Endometrium (tissue), 2 donors: ENCODE data around the gene CTXND1.

Experiments
- FAIRE-seq: peaks from 2 replicates; lab custom pipeline; 2012; peaks lifted over from hg19 to GRCh38; lab: Jason Lieb, UNC
- donor health status: control.
- donor health status: control.

The CTXND1 gene

DNA sequence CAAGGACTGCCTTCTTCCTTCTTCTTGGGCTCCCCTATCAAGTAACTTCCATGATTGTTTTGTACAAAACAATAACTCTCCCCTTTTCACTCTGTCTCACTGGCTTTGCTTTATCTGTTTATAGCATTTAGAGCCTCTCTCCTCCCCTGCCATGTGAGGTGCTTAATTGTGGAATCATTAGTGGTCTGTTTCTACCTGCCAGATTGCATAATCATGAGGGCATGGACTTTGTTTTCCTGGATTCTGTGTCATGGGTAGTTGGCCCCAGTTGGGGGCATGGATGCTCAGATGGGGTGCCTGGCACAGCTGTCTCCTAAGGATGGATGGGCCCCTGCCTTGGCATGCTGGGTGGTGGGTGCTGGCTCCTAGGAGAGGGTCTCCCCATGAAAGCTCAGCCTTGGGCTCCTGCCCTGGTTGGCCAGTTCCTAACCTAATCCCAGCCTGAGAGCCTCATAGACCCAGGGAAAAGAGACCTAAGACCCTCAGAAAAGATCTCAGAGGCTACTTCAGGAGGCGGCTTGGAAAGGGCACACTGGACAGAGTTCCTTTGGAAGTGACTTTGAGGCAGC lies 8.0 kb upstream of the CTXND1 start:
- FAIRE-seq: no peak

DNA sequence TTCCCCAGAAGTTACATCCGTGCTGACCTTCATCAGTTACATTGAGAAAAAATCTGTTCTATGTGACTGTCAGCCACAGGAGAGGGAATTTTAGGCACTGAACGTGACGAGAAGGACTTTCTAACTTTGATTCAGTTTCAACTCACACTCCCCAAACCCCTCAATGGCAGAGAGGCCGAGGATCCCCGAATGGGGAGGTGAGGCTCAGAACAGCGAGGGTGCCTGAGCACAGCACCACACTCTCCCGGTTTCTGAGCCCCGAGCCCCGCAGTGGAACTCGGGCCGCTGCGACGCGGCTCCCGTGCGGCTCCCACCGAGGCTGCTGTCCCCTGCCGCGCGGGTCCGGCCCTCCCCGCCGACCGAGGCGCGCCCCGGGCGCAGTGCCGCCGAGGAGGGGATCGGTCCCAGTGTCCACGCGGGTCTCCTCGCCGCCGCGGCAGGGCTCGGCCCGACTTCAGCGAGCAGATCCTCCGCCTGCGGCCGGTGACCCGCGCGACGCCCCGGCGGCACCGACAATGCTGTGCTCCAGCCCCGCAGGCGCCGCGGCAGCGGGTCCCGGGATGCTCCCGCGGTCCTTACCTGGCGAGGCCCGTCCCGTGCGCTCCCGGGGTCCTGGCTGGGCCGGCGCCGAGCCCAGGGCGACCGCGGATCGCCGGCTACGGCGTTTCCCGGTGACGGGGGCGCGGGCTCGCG lies 439 bp downstream of the CTXND1 start:
- no peak for FAIRE-seq

DNA sequence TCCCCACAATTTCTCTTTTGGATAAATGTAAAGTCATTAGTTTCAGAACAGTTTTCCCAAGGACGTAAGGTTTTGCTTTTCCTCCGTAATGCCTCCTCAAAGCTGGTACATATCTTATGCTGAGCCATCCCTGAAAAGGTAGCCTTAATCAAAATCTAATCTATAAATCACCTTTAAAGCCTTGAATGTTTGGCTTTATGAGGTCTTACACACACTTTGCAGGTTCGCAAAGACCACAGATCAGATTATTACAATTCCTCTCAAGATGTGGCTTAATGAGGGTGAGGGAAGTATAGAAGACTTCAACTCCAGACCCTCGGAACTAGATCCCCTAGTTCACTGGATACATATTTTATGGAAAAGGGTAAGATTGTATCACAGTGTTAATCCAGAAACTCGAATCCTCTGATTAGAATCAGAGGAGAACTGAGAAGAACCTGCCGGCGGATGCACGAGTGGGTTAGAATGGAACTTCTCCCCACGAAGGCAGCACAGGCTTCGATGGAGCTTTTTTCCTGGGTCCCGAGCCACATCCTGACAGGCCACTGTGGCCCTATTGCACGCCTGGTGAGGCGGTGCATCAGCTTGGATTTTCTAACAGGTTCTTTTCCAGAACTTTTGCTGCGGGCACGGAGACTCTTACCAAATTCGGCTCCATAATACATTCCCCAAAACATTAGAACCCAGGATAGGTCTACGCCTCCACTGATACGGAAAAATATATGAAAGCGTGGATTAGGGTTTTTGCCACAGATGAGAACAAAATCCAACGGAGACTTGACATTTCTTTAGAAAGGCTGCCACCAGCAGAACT lies 1.2 kb downstream of the CTXND1 start:
- no peak for FAIRE-seq

DNA sequence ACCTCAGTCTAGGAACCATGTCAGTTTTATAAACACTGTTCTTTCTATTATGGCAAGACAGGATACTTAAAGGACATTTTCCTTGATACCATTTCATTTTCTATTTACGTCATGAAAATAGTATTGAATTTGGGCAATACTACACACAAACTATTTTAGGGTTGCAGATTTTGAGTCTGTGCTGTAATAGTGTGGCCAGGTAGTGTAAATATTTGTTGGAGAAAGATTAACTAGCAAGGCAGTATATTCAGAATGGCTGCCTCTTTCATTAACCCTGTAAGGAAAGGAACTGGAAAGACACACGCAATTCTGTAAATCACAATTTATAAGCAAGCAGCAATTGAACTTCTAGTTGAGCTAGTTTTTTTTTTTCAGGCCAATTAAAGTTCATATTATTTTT lies 2.0 kb downstream of the CTXND1 start:
- no peak for FAIRE-seq

DNA sequence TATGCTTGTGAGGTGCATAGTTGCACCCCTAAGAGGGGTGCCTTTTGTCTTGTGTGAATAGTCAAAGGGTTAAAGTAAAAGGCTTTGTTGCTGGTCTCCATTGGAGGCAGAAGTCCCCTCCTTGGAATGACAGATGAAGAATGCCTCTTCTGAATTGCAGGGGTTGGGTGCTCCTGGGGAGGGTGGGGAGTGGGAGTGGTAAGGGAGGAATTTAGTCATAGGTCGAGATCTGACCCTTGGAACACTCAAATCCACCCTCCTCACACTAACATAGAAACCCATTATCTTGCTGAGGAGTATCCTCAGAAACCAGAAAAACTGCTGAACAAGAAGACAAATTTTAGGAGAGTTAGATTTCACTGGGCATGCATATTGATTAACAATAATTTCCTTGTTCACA lies 4.7 kb downstream of the CTXND1 start:
- FAIRE-seq: no peak

DNA sequence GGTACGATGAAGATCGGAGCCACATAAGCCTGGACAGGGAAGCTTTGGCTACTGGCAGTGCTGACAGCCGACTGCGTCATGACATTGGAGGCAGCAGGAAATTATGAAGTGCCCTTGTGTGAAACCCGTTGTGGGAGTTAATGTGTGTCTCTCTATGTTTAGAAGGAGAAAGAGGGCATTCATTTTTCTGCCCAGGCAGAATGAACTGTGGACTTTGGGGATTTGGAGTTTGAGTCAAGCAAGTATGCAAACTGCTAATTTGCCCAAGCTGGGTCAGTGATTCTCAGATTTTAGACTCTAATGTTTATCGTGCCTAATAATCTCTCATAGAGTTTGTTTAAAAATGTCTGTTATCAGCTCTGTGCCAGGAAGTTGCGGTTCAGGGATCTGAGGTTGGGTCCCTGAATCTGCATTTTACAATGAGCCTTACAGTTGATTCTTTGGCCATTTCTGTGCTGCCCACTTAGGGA lies 5.6 kb downstream of the CTXND1 start:
- no peak for FAIRE-seq

DNA sequence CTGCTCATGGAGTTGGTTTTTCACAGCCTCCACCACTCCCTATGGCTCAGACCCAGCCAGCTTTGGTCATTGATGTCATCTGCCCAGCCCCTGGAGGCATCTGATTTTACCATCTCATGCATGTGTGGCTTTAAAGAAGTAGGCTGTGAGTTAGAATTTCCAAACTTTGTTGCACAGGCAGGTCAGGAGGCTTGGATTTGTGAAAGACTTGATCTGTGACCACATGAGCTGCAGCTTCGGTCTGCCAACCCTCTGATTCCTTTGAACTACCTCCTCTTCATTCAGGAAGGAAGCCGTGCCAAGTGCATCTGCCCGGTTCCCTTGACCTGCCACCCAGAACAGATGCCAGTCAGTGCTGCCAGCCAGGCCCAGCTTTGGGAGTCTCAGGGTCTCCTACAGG lies 9.2 kb downstream of the CTXND1 start:
- FAIRE-seq: no peak

DNA sequence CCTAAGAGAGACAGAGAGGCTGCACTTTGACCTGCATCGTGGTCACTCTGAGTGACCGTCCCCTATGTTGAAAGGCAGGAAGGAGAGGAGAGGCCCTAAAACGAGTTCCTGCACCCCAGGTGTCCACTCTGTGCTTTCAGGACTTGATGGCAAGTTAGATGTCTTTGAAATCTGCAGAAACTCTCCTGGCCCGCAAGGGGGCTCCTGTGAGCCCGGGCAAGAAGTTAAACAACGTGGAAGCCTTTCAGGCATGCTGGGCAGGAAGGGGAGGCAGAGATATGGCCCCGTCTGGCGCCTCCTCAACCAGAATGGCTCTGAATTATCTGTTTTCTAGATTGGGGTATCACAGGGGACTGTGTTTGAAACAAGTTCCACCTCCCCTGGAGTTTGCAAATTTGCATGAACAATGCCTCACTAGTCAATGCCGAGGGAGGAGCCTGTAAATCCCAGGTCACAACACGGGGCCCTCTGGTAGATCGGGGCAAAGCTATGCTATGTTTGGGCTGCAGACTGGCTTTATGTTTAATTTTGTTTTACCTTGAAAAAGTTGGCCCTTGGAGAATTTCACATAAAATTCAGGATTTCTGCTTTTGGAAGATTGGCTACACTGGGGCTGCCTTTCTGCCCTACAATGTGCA lies 9.8 kb downstream of the CTXND1 start:
- FAIRE-seq: no peak

DNA sequence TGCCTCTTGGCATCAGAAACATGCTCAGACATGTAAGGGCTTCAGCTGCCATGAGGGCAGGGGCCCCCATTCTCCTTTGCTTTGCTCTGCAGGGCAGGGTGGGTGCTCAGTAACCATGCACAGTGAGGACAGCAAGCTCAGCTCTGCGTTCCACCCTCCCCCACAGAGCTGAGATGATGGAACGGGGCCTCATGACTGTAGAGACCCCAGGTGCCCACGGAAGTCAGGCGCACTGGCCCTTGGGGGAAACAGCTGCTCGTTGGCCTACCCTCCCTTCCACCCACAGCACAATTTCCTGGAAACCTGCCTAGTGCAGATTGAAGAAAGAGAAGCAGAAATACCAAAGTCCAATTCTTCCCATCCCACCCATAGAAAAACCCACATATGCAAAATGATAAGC lies 10.5 kb downstream of the CTXND1 start:
- FAIRE-seq: no peak

DNA sequence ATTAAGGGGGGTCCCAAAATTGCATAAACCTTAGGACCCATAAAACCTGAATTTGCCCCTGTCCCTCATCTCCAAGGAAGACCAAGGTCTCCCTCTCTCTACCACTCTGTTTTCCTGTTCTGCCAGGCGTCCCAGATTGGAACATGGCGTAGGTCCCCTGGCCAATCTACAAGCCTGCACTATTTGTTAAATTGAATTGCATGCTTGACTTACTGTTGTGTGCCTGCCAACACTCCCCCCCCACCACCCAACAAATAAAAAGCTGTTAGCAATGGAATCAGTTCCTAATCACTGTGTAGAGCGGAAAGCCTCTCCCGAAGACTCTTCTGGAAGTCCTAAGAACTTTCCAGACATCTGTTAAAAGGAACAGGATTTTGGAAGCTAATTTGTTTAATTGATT lies 11.7 kb downstream of the CTXND1 start:
- FAIRE-seq: no peak

DNA sequence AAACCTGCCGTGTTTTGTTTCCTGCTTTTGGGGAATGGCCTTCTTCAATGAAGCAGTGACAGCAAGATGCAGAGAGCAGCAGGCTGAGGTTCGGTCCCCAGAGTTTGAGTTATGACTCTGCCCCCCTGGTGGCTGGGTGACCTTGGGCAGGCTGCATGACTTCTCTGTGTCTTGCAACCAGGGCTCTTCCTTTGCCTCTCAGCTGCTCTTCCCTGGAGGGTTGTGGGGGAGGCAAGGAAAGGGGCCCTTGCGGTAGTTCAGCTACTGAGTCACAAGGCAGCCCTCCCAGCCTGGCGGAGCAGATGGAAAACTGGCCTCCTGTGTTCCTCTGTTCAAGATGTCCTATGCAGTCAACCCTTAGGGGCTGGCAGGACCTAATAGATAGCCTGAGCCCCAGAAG lies 17.1 kb downstream of the CTXND1 start:
- FAIRE-seq: no peak

DNA sequence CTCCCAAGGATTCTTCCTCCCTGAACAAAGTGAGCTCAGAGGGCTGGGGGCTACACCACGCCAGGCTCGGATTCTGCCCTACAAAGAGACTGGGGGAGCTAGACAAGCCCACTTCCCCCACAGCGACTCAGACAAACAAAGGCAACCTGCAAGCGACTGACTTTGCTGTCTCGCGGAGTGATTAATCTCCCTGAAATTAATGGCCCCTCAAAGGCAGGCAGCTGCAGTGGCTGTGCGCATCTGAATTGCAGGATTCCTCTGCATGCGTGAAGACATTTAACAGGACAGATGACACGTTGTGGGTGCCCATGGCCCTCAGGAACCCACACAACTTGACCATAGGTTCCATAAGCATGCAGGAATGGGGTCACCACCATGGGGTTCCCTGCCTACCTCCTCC lies 18.4 kb downstream of the CTXND1 start:
- no peak for FAIRE-seq

DNA sequence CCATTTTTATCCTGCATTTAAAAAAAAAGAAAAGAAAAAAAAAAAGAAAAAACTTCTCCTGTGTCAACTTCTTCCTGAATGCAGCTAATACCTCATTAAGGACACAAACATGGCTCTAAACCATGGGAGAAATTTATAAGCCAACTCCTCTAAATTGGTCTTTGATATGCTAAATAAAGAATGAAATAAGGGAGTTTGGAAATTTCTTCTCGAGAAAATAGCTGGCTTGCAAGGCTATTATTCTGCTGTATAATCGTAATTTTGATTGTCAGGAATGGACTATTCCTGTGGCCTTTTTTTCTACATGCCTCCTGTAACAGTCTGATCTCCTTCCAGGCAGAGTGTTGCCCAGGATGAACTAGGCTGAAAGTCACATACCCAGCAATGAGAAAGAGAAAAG lies 20.6 kb downstream of the CTXND1 start:
- no peak for FAIRE-seq

DNA sequence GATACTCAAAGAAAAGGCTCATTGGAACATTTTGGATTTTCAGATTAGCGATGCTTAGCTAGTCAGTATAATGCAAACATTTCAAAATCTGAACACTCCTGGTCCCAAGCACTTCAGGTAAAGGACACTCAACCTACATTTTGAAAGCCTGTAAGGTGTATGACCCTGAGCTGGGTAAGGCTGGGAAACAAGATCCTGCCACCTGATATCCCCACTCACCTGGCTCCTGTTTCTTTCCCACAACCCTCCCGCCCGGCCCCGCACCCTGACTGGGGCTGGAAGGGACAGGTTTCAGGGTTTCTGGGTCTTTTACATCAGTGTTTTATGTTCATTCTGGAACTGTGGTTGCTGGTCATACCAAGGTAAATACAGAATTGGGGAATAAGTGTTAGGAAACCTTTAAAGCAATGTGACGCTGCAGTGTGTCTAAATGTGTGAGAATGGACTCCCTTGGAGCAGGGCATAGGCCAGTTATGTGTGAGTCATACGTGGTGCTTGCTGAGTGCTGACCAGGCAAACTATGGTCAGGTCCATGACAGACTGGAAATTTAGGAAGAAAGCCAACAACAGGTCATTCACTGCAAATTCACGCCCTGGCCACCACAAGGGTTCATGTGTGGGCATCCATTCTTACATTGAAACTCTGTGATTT lies 22.9 kb downstream of the CTXND1 start:
- FAIRE-seq: no peak

DNA sequence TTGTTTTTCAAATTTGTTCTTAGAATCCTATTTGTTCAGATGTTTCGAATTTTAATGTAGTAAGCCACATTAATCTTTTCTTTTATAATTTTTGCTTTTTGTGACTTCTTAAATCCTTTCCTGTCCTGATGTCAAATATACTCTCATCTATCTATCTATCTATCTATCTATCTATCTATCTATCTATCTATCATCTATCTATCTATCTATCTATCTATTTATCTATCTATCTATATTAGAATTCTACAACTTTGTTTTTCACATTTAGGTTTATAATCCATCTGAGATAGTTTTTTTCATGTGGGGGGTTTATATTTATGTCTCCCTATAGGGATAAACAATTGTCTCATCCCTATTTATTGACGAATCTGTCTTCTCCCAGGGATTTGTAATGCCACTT lies 32.1 kb downstream of the CTXND1 start:
- FAIRE-seq: no peak

DNA sequence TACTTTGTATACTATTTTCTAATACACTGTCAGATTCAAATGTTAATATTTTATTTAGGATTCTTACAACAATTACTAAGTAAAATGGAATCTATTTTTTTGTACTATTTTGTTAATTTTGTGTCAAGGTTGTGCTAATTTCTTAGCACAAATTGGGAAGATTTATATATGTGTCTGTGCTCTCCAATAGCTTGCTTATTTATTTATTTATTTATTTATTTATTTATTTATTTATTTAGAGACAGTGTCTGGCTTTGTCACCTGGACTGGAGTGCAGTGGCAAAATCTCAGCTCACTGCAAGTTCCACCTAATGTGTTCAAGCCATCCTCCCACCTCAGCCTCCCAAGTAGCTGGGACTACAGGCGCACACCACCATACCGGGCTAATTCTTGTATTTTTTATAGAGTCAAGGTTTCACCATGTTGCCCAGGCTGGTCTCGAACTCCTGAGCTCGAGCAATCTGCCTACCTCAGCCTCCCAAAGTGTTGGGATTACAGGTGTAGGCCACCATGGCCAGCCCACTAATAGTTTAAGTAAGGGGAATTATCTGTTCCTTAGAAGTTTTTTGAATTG lies 34.6 kb downstream of the CTXND1 start:
- no peak for FAIRE-seq

DNA sequence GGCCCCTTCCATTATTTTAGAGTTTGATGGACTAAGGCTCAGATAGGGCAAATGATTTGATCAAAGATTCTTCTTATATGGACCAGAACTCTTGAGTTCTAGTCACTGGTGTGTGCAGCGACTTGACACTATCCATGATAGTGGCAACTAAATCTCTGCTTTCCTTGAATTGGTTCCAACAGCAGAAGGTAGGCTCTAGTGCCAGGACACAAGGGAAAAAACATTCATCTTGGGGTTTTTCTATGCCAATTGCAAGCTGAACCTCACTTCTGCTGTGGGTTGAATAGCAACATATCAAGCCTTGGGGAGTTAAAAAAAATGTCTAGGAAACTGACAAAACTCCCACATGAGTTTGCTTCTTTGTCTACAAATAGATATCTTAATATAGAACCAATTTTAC lies 35.1 kb downstream of the CTXND1 start:
- FAIRE-seq: no peak

DNA sequence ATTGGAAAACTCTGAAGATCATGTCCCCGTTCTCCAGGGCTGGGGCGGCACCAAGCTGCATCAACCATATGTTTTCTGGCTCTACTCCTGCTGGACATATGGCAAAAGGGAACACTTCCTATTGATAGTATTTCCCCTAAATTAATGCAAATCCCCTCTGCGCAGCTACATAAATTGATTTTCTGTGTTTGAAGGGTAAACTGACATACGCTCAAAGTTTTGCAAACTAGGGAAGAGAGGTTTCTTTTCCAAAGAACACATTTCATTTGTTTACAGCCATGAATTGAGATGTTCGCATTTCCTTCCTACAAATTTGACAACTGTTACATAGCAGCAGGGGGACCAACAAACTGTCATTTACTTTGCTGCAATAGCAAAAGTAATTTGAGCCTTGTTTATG lies 35.9 kb downstream of the CTXND1 start:
- no peak for FAIRE-seq

DNA sequence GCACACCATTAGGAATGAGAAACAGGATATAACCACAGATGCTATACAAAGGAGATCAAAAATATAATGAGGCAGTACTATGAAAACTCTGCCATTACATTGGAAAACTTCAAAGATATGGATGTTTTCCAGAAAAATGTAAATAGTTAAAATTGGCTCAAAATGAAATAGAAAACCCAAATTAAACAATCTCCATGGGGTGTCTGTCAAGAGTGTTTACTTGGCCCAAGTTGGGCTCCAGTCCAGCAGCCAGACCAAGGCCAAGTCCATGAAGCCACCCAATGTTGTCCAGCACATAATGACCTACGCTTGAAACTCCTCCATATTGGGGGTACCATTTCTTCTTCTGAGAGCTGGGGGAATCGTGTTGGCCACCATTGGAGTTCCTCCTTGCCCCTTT lies 37.1 kb downstream of the CTXND1 start:
- no peak for FAIRE-seq

DNA sequence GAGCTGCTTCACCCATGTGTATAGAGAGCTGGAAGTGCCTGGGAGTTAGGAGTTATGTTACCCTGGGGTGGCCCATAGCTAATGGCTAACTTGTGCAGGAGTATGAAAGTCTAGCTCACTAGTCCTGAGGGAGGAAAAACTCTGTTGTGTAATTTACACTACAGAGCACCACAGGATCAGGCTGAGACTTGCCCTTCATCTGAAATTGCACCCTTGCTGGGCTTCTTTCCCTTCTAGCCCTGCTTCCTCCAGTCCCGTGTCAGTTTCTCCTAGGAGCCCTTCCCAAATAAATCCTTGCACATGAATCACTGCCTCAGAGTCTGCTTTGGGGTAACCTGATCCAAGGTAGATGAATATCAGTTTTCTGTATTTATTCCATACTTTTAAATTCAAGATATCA lies 40.0 kb downstream of the CTXND1 start:
- FAIRE-seq: no peak

DNA sequence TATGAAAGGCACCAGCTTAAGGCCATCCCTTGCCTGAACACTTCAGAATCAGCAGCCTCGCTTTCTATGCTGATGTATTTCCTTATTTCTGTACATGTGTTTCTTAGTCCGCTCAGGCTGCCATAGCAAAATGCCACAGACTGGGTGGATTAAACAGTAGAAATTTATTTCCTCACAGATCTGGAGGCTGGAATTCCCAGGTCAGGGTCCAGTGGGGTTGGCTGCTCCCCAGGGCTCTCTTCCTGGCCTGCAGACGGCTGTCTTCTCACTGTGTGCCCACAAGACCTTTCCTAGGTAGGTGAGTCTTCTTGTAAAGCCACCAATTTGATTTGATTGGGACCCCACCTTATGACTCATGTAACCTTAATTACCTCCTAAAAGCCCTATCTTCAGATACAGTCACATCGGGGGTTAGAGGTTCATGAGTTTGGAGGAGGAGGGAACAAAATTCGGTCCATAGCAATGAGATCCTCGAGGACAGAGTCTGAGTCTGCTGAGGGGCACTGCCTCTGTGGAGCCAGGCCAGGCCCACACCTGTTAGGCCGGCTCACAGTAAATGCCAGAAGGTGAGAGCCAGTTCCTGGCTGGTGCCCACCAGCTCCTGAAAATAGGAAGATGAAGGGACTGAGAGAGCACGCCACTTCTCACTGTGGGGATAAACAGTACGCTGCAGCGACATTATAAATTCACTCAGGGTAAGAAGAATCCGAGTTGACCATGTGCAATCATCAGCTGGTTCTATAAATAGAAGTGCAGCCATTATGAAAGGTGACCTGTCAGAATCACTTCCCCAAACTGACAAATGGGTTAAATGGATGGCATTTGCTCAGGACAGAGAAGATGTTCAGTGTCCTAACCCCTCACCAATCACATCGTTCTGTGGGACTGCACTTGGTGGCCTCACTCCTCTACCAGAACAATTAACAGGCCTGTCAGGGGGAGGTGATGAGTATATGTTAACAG lies 41.1 kb downstream of the CTXND1 start:
- no peak for FAIRE-seq
